ES-I3 (cell line): ENCODE results near the gene CLCNKB.
A peak's percentile ranks its signal among the peaks of the same experiment; 100 is the strongest.

ENCODE experiments used
- H3K36me3 ChIP-seq: 2 replicates; pipeline ENCODE4 v1.6.1; 2013; ENCODE audit warnings: mild to moderate bottlenecking, low read length, control low read depth, moderate library complexity; ENCODE audit not compliant: insufficient read depth
- H3K4me1 ChIP-seq: 2 replicates; pipeline ENCODE4 v1.6.1; 2013; ENCODE audit warnings: mild to moderate bottlenecking, control low read depth, low read length; ENCODE audit not compliant: insufficient read depth
- H3K9ac ChIP-seq: 2 replicates; pipeline ENCODE4 v1.6.1; 2013; ENCODE audit warnings: low read depth, mild to moderate bottlenecking, low read length, moderate library complexity
- H3K9me3 ChIP-seq: 2 replicates; pipeline ENCODE4 v1.6.1; 2013; ENCODE audit warnings: mild to moderate bottlenecking, low read length, moderate library complexity; ENCODE audit not compliant: control insufficient read depth, insufficient read depth

Gene CLCNKB

GRCh38 chr1:16067127-16067768, 23.7 kb downstream of the CLCNKB start:
- H3K36me3 ChIP-seq = no peaks in the 10 kb centered on the region
- no peaks in the 10 kb centered on the region for H3K9me3 ChIP-seq
- H3K4me1 ChIP-seq = peaks cover 21% of the 10 kb centered on the region
- no peak overlapping the region for H3K9ac ChIP-seq

- H3K36me3 ChIP-seq = no peaks in the 10 kb centered on the region
- H3K4me1 ChIP-seq = peaks cover 21% of the 10 kb centered on the region
- no peaks in the 10 kb centered on the region for H3K9me3 ChIP-seq
- H3K9ac ChIP-seq = no peak overlapping the region
Measured at GRCh38 chr1:16067933-16068332, 24.4 kb downstream of the CLCNKB start.

GRCh38 chr1:16068356-16069270, 25.0 kb downstream of the CLCNKB start:
- Histone ChIP-seq H3K4me1 (peaks cover 20% of the 10 kb centered on the region), H3K36me3 (no peaks in the 10 kb centered on the region), H3K9ac (no peak overlapping the region), H3K9me3 (no peaks in the 10 kb centered on the region)

GRCh38 chr1:16070640-16071355, 27.2 kb downstream of the CLCNKB start:
- Histone ChIP-seq H3K9me3 (no peaks in the 10 kb centered on the region), H3K9ac (no peak overlapping the region), H3K4me1 (peaks cover 7% of the 10 kb centered on the region), H3K36me3 (no peaks in the 10 kb centered on the region)

- H3K36me3 ChIP-seq = no peaks in the 10 kb centered on the region
- H3K9me3 ChIP-seq = no peaks in the 10 kb centered on the region
- peaks cover 7% of the 10 kb centered on the region for H3K4me1 ChIP-seq
- H3K9ac ChIP-seq = no peak overlapping the region
Measured at GRCh38 chr1:16071614-16072013, 28.0 kb downstream of the CLCNKB start.

- H3K9ac ChIP-seq = no peak overlapping the region
- H3K4me1 ChIP-seq = peaks cover 6% of the 10 kb centered on the region
- H3K36me3 ChIP-seq = no peaks in the 10 kb centered on the region
- H3K9me3 ChIP-seq = no peaks in the 10 kb centered on the region
Measured at GRCh38 chr1:16072095-16072494, 28.5 kb downstream of the CLCNKB start.

GRCh38 chr1:16072616-16073484, 29.3 kb downstream of the CLCNKB start:
- Histone ChIP-seq H3K9ac (peak overlapping the region; percentile 38; the same call in 1 of the 2 replicates), H3K9me3 (no peaks in the 10 kb centered on the region), H3K4me1 (no peaks in the 10 kb centered on the region), H3K36me3 (no peaks in the 10 kb centered on the region)

GRCh38 chr1:16073490-16074119, 30.0 kb downstream of the CLCNKB start, which contains the start of gene FAM131C:
TSS of gene FAM131C (minus strand) at chr1:16073651. CDS start at chr1:16073442, 209 bp downstream.
- no peaks in the 10 kb centered on the region for H3K9me3 ChIP-seq
- no peaks in the 10 kb centered on the region for H3K36me3 ChIP-seq
- peak within 1 kb of the TSS; percentile 47; the same call in 1 of the 2 replicates for H3K9ac ChIP-seq
- no peaks in the 10 kb centered on the region for H3K4me1 ChIP-seq

GRCh38 chr1:16074217-16074616, 30.6 kb downstream of the CLCNKB start:
- Histone ChIP-seq H3K4me1 (peaks cover 3% of the 10 kb centered on the region; the same call in 1 of the 2 replicates), H3K9ac (no peak overlapping the region; the same call in 1 of the 2 replicates)

GRCh38 chr1:16075337-16076030, 31.9 kb downstream of the CLCNKB start:
- no peak overlapping the region for H3K9ac ChIP-seq
- H3K9me3 ChIP-seq = no peaks in the 10 kb centered on the region
- peaks cover 5% of the 10 kb centered on the region; the same call in 1 of the 2 replicates for H3K4me1 ChIP-seq
- H3K36me3 ChIP-seq = no peaks in the 10 kb centered on the region

More at GRCh38 chr1:16074217-16074616, 30.6 kb downstream of the CLCNKB start:
- H3K9me3 ChIP-seq = no peaks in the 10 kb centered on the region
- H3K36me3 ChIP-seq = no peaks in the 10 kb centered on the region

- H3K4me1 ChIP-seq = peaks cover 5% of the 10 kb centered on the region; the same call in 1 of the 2 replicates
- no peaks in the 10 kb centered on the region for H3K36me3 ChIP-seq
- H3K9me3 ChIP-seq = no peaks in the 10 kb centered on the region
- no peak overlapping the region for H3K9ac ChIP-seq
Measured at GRCh38 chr1:16076031-16076864, 32.7 kb downstream of the CLCNKB start.

GRCh38 chr1:16076865-16077238, 33.3 kb downstream of the CLCNKB start:
- Histone ChIP-seq H3K36me3 (no peaks in the 10 kb centered on the region), H3K9ac (no peak overlapping the region), H3K4me1 (peaks cover 5% of the 10 kb centered on the region; the same call in 1 of the 2 replicates), H3K9me3 (no peaks in the 10 kb centered on the region)
